Cardiac fibroblast (primary cell): ENCODE data around the gene PARP1.

Experiments
- DNase-seq, 2 donors: peaks; one replicate each; pipeline versions ENCODE4 v3.0.0 to v3.0.0-alpha.2; 2010; ENCODE audit warnings: low read depth in 2 of 2
- H3K4me3 ChIP-seq, 2 donors: replicated peaks in 1 of 2; 1 replicate in 1 of 2; 2 replicates in 1 of 2; pipeline ENCODE4 v1.5.1; 2011; ENCODE audit warnings: low read depth in 2 of 2, low read length in 2 of 2, mild to moderate bottlenecking in 2 of 2, moderate library complexity in 1 of 2
- TF ChIP-seq, protein P1 (sequence below): IDR thresholded peaks from one replicate; pipeline ENCODE4 v1.5.1; 2011; ENCODE audit warnings: low read depth, mild to moderate bottlenecking, low read length, inconsistent platforms

The PARP1 gene

DNA sequence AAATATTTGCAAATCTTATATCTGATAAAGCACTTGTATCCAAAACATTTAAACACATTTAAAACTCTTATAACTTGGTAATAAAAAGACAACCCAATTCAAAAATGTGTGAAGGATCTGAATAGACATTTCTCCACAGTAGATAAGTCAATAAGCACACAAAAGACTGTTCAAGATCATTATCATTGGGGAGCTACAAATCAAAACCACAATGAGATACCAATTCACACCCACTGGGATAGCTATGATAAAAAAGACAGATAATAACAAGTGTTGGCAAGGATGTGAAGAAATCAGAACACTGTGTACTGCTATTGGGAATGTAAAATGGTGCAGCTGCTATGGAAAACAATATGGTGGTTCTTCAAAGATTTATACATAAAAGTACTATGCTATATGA lies 93.8 kb downstream of the PARP1 start:
- no peak for DNase-seq
- TF ChIP-seq, protein P1, sequence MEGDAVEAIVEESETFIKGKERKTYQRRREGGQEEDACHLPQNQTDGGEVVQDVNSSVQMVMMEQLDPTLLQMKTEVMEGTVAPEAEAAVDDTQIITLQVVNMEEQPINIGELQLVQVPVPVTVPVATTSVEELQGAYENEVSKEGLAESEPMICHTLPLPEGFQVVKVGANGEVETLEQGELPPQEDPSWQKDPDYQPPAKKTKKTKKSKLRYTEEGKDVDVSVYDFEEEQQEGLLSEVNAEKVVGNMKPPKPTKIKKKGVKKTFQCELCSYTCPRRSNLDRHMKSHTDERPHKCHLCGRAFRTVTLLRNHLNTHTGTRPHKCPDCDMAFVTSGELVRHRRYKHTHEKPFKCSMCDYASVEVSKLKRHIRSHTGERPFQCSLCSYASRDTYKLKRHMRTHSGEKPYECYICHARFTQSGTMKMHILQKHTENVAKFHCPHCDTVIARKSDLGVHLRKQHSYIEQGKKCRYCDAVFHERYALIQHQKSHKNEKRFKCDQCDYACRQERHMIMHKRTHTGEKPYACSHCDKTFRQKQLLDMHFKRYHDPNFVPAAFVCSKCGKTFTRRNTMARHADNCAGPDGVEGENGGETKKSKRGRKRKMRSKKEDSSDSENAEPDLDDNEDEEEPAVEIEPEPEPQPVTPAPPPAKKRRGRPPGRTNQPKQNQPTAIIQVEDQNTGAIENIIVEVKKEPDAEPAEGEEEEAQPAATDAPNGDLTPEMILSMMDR = no peak
- no peak overlapping the region for H3K4me3 ChIP-seq

DNA sequence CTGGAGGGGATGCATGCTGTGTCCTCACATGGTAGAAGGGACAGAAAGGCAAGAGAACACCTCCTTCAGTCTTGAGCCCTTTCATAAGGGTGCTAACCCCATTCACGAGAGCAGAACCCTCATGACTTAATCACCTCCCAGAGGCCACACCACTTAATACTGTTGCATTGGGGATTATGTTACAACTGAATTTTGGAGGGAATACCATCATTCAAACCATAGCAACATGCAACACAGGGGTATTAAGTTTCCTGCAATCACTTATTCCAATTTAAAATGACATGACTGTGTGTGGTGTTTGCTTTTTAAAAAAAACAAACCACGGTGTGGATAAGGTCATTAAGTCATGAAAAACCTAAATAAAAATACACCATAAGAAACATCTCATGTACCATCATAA lies 95.8 kb downstream of the PARP1 start:
- no peak for DNase-seq
- TF ChIP-seq, protein P1 = no peak
- no peak overlapping the region for H3K4me3 ChIP-seq

DNA sequence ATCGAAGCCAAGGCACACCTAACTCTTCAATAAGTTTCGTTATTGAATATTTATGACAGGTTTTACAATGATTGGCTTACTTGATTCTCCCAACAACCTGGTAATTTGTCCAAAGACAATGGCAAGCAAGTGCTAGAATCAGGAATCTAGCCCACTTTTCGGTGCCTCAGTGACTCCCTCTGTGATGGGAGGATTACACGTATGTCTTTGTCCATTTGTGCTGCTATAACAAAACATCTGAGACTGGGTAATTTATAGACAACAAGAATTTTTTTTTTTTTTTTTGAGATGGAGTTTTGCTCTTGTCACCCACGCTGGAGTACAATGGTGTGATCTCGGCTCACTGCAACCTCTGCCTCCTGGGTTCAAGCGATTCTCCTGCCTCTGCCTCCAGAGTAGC lies 96.5 kb downstream of the PARP1 start:
- no peak overlapping the region for H3K4me3 ChIP-seq
- TF ChIP-seq, protein P1 = no peak

More for the DNA sequence above, 96.5 kb downstream of the PARP1 start:
- no peak for DNase-seq
